ENCODE data around the gene AP1B1.
"Not testable (repeated sequence)": the region's sequence is repeated elsewhere in the genome, so short reads cannot be mapped to it uniquely, and the experiment has no call there.

DNA sequence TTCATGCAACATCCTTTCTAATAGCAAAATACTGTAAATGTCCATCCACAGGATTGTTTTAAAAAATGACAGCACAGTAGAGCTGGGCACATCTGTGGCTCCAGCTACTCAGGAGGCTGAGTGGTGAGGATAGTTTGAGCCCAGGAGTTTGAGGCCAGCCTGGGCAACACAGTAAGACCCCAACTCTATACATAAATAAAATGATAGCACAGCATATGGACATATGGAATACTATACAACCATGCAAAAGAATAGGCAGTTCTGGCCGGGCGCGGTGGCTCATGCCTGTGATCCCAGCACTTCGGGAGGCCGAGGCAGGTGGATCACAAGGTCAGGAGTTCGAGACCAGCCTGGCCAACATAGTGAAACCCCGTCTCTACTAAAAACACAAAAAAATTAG is 13.6 kb downstream of the AP1B1 start:
- TF ChIP-seq, protein P1, sequence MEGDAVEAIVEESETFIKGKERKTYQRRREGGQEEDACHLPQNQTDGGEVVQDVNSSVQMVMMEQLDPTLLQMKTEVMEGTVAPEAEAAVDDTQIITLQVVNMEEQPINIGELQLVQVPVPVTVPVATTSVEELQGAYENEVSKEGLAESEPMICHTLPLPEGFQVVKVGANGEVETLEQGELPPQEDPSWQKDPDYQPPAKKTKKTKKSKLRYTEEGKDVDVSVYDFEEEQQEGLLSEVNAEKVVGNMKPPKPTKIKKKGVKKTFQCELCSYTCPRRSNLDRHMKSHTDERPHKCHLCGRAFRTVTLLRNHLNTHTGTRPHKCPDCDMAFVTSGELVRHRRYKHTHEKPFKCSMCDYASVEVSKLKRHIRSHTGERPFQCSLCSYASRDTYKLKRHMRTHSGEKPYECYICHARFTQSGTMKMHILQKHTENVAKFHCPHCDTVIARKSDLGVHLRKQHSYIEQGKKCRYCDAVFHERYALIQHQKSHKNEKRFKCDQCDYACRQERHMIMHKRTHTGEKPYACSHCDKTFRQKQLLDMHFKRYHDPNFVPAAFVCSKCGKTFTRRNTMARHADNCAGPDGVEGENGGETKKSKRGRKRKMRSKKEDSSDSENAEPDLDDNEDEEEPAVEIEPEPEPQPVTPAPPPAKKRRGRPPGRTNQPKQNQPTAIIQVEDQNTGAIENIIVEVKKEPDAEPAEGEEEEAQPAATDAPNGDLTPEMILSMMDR (IDR thresholded peaks at IDR 0.05) = not testable (repeated sequence)
- not testable (repeated sequence) for TF ChIP-seq EZH2 (IDR thresholded peaks at IDR 0.05; ENCODE audit: borderline replicate concordance, insufficient read depth, low read depth, low read length, poor library complexity, severe bottlenecking)

Data from B cell (primary cell).